Tibial nerve (tissue), 4 donors: ENCODE data around the gene NAA40.

Source experiments
- CTCF ChIP-seq, 5 experiments: fragments of 200-600 bp in 3 of 5; fragments of 450-650 bp in 2 of 5; sonication (generic) in 3 of 5; IDR thresholded peaks; one replicate each; pipeline ENCODE4 v1.5.1; 2016 to 2019; ENCODE audit warnings: antibody characterized with exemption in 5 of 5, mild to moderate bottlenecking in 3 of 5, moderate library complexity in 2 of 5
- EP300 ChIP-seq, 2 donors: sonication (generic); formaldehyde crosslinking; IDR thresholded peaks; one replicate each; pipeline ENCODE4 v1.6.1; 2017; ENCODE audit warnings: antibody characterized with exemption in 2 of 2, mild to moderate bottlenecking in 1 of 2
- POLR2A ChIP-seq, 2 donors: fragments of 450-650 bp; IDR thresholded peaks; one replicate each; pipeline ENCODE4 v1.6.1; 2017; ENCODE audit warnings: antibody characterized with exemption in 2 of 2, mild to moderate bottlenecking in 2 of 2, moderate library complexity in 2 of 2

GRCh38 chr11:63892228-63892627 is 46.6 kb upstream of the NAA40 start:
- TF ChIP-seq CTCF (IDR thresholded peaks at IDR 0.05) (no peak), POLR2A (IDR thresholded peaks at IDR 0.05) (no peak), EP300 (IDR thresholded peaks at IDR 0.05) (no peak)
